OCI-LY1 (cell line): ENCODE results near the gene CD84.

Experiments
- H2AFZ ChIP-seq: fragments of 200-600 bp; sonication (generic), shearing (Covaris generic); 2 replicates; pipeline ENCODE4 v1.6.0; 2014; ENCODE audit warnings: antibody characterized with exemption, mild to moderate bottlenecking, low read length
- H3F3A ChIP-seq: fragments of 200-600 bp; sonication (generic), shearing (Covaris generic); 2 replicates; pipeline ENCODE4 v1.6.0; 2014; ENCODE audit warnings: mild to moderate bottlenecking, antibody characterized with exemption, low read length, moderate library complexity; ENCODE audit not compliant: insufficient read depth
- H3K27ac ChIP-seq: fragments of 200-600 bp; sonication (generic); 2 replicates; pipeline ENCODE4 v1.5.1; 2014; ENCODE audit warnings: low read length, mixed run types, mild to moderate bottlenecking, low read depth; ENCODE audit not compliant: poor library complexity, severe bottlenecking
- H3K27me3 ChIP-seq: fragments of 200-600 bp; sonication (generic); 2 replicates; pipeline ENCODE4 v1.6.0; 2014; ENCODE audit warnings: antibody characterized with exemption, mild to moderate bottlenecking, low read length, moderate library complexity; ENCODE audit not compliant: insufficient read depth
- H3K36me3 ChIP-seq: fragments of 200-600 bp; sonication (generic); 2 replicates; pipeline ENCODE4 v1.6.1; 2014; ENCODE audit warnings: mild to moderate bottlenecking, antibody characterized with exemption, low read length, moderate library complexity, mixed read lengths; ENCODE audit not compliant: insufficient read depth
- H3K4me1 ChIP-seq: fragments of 200-600 bp; sonication (generic); 2 replicates; pipeline ENCODE4 v1.5.1; 2014; ENCODE audit warnings: mild to moderate bottlenecking, low read length, moderate library complexity; ENCODE audit not compliant: insufficient read depth, severe bottlenecking
- H3K4me2 ChIP-seq: fragments of 200-600 bp; sonication (generic), shearing (Covaris generic); 2 replicates; pipeline ENCODE4 v1.6.1; 2014; ENCODE audit warnings: low read length
- H3K4me3 ChIP-seq: fragments of 200-600 bp; sonication (generic); 2 replicates; pipeline ENCODE4 v1.5.1; 2014; ENCODE audit warnings: low read length, low read depth, mild to moderate bottlenecking, mixed read lengths; ENCODE audit not compliant: poor library complexity, severe bottlenecking
- H3K79me2 ChIP-seq: fragments of 200-600 bp; shearing (Covaris generic); 2 replicates; pipeline ENCODE4 v1.6.1; 2016; ENCODE audit warnings: mixed run types, low read length, mixed read lengths; ENCODE audit not compliant: insufficient read depth
- H3K9ac ChIP-seq: fragments of 200-600 bp; sonication (generic), shearing (Covaris generic); 2 replicates; pipeline ENCODE4 v1.6.1; 2014; ENCODE audit warnings: mild to moderate bottlenecking, low read length, mixed read lengths
- H3K9me2 ChIP-seq: fragments of 200-600 bp; sonication (generic), shearing (Covaris generic); 2 replicates; pipeline ENCODE4 v1.6.1; 2014; ENCODE audit warnings: low read depth, mild to moderate bottlenecking, low read length, mixed read lengths
- H3K9me3 ChIP-seq: fragments of 200-600 bp; shearing (Covaris generic); 2 replicates; pipeline ENCODE4 v1.6.1; 2014; ENCODE audit warnings: low read length, mixed read lengths
- H4K20me1 ChIP-seq: fragments of 200-600 bp; sonication (generic), shearing (Covaris generic); 2 replicates; pipeline ENCODE4 v1.6.0; 2016; ENCODE audit warnings: mild to moderate bottlenecking, low read length; ENCODE audit not compliant: insufficient read depth
- CTCF ChIP-seq: fragments of 200-600 bp; sonication (generic), shearing (Covaris generic); IDR thresholded peaks from 2 replicates; pipeline ENCODE4 v1.5.1; 2017; ENCODE audit warnings: mild to moderate bottlenecking, antibody characterized with exemption, low read length, moderate library complexity, mixed read lengths
- EZH2 ChIP-seq: fragments of 200-600 bp; sonication (generic), shearing (Covaris generic); IDR thresholded peaks from 2 replicates; pipeline ENCODE4 v1.8.0; 2017; ENCODE audit warnings: borderline replicate concordance, mixed run types, mild to moderate bottlenecking, antibody characterized with exemption, low read length, moderate library complexity, mixed read lengths

The CD84 gene

GRCh38 chr1:160491981-160492380 is 87.3 kb downstream of the CD84 start:
- Histone ChIP-seq H3K27ac (peak overlapping the region; percentile 98), H3K4me1 (peaks cover 51% of the 10 kb centered on the region), H2AFZ (no peak overlapping the region), H3F3A (no peaks in the 10 kb centered on the region), H3K36me3 (peaks cover 86% of the 10 kb centered on the region), H3K9me2 (no peaks in the 10 kb centered on the region), H3K4me3 (no peak overlapping the region), H3K27me3 (no peaks in the 10 kb centered on the region), H3K9me3 (no peaks in the 10 kb centered on the region), H3K4me2 (no peak overlapping the region), H3K9ac (no peak overlapping the region), H4K20me1 (no peaks in the 10 kb centered on the region), H3K79me2 (no peaks in the 10 kb centered on the region)
- TF ChIP-seq EZH2 (no peak), CTCF (no peak)
